Head of caudate nucleus (tissue), 42 donors: ENCODE measurements around the gene SPRR2F.

Experiments used
- DNase-seq, 42 donors: peaks; one replicate each; pipeline versions ENCODE4 v3.0.0 to v3.0.0-alpha.2; 2020 to 2021; ENCODE audit warnings: mixed read lengths in 7 of 42
- intact Hi-C: fragments of 100-400 bp; cut with DNase I; formaldehyde crosslinking; loops from one replicate; pipeline ENCODE4 v1.15.0; 2022

SPRR2F gene

DNA sequence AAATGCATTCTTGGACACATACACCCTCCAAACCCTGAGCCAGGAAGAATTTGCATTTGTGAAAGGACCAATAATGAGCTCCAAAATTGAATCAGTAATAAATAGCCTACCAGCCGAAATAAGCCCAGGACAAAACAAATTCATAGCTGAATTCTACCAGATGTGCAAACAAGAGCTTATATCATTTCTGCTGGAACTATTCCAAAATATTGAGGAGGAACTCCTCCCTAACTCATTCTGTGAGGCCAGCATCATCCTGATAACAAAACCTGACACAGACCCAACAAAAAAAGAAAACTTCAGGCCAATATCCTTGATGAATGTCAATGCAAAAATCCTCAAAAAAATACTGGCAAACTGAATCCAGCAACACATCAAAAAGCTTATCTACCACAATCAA lies 25.7 kb downstream of the SPRR2F start:
- intact Hi-C loops, result no loop called here
- DNase-seq, result no peak

DNA sequence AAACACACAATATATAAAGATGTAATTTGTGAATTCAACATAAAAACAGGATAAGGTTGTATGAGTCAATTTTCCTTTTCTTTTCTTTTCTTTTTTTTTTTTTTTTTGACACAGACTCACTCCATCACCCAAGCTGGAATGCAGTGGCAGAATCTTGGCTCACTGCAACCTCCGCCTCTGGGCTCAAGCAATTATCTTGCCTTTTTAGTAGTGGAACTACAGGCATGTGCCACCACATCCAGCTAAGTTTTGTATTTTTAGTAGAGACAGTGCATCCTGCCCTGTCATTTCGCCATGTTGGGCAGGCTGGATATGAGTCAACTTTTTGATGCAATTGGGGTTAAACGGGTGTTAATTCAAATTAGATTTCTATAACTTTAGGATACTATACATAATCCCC lies 31.6 kb downstream of the SPRR2F start:
- no peak for DNase-seq

DNA sequence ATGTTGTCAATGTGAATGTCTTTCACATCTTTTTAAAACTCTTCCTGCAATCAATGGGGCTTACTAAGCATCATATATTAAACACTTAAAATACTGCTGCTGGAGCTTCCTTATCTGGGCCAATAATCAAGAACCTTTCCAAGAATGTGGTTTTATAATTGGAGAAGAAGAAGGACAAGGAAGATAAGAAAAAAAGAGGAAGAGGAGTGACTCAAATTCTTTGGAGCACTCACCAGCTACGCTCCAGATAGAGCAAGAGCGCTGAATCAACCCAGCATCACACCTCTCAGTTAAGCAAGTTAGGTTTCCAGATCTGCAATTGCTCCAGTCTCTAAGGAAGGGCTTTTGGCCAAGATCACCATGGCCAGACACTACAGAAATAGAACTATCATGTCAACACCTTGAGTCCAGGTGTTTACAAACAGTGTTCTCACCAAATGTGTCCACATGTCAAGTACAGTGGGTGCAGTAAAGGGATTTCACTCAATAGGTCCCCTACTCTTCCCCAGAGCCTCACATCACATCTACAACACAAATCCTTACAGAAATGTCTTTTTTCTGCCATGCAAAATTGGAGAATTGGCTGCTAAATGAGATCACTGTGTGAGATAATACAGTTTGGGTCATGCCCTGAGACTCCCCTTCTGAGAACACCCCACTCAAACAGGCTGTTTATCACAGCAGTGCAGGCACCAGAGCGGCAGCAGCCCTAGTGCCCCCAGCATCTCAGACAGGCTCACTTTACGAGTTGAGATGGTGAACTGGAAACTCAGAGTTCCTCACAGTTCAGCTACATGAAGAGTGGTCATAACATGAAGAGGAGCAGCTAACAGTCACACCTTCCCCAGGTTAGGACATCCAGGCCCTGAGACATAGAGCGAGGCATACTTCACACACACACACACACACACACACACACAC lies 40.2 kb downstream of the SPRR2F start:
- DNase-seq, result no peak
- intact Hi-C loops, result no loop called here

More for the DNA sequence above, 31.6 kb downstream of the SPRR2F start:
- intact Hi-C loops, result no loop called here

- DNase-seq, result no peak
- intact Hi-C loops, result no loop called here
Observed at GRCh38 chr1:153071511-153071910, 41.8 kb downstream of the SPRR2F start, which contains the start of gene SPRR2B. Gene SPRR2B (minus strand): TSS chr1:153071611. CDS start chr1:153070839, 772 bp downstream.

DNA sequence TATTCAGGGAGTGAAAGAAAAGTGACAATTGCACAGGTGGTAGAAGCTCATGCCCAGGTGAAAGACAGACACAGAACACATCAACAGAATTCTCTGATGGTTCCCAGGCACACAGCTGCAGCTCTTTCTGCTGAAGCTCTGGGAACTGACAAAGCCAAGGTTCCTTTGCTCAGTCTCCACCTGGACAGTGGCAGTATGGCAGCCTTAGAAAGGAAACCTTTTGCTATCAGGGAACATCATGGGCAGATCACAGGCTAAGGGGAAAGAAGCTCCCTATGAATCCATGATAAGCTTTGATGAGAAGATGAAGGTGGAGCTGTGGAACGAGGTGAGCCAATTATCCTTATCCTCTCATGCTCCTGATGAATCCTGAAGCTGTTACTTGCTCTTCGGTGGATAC lies 43.1 kb downstream of the SPRR2F start:
- intact Hi-C loops, result no loop called here
- no peak for DNase-seq
